ENCODE data around the gene ANKRD11.

DNA sequence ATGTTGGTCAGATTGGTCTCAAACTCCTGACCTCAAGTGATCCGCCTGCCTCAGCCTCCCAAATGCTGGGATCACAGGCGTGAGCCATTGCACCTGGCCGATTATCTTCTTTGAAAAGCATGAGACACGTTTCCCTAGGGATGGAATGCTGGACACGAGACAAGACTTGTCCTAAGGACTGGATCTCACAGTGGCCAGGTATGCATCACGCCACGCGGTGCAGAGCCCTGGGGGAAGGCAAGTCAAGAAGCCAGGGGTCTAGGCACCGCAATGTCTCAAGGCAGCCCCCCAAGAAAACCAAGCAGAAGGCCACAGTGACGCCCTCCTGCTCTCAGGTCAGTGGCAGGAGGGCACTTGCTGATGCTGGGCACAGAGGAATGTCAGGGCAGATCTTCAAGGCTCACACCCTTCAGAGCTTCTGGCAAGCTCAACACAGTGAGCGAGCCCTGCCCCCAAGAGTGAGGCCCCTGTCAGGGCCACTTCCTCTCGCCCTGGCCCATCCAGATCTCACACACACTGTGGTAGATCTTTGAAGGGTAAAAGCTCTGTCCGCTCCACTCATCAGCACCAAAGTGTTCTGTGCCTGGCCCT is 138.2 kb downstream of the ANKRD11 start:
- no peak for TF ChIP-seq SUZ12 (IDR thresholded peaks at IDR 0.05; ENCODE audit: extremely low read depth, insufficient read depth, insufficient read length)
- no peak for TF ChIP-seq ZNF274 (IDR thresholded peaks at IDR 0.05; ENCODE audit: low read depth, low read length)
